NCI-H2029 treated with DMSO at 0.1 percent for 48 hours (cell line): ENCODE data around the gene LTO1.
"Not testable (repeated sequence)": the region's sequence is repeated elsewhere in the genome, so short reads cannot be mapped to it uniquely, and the experiment has no call there.

ENCODE experiments used
- DNase-seq: peaks from one replicate; lab custom pipeline; 2025; lab: John Stamatoyannopoulos, UW

LTO1 gene

GRCh38 chr11:69634590-69634989, 40.6 kb downstream of the LTO1 start:
- no peak for DNase-seq

GRCh38 chr11:69634069-69634468, 41.1 kb downstream of the LTO1 start:
- DNase-seq: no peak

GRCh38 chr11:69632900-69633299, 42.3 kb downstream of the LTO1 start:
- no peak for DNase-seq

GRCh38 chr11:69630424-69630823, 44.7 kb downstream of the LTO1 start:
- no peak for DNase-seq

GRCh38 chr11:69630017-69630416, 45.1 kb downstream of the LTO1 start:
- DNase-seq: no peak

- DNase-seq: no peak
Measured at GRCh38 chr11:69627551-69627950, 47.6 kb downstream of the LTO1 start.

- no peak for DNase-seq
Measured at GRCh38 chr11:69625476-69625875, 49.7 kb downstream of the LTO1 start.

- no peak for DNase-seq
Measured at GRCh38 chr11:69624293-69624692, 50.9 kb downstream of the LTO1 start.

- not testable (repeated sequence) for DNase-seq
Measured at GRCh38 chr11:69622097-69622681, 53.0 kb downstream of the LTO1 start.

GRCh38 chr11:69620683-69621290, 54.4 kb downstream of the LTO1 start:
- DNase-seq: no peak

GRCh38 chr11:69618237-69618636, 56.9 kb downstream of the LTO1 start:
- DNase-seq: no peak

- DNase-seq: no peak
Measured at GRCh38 chr11:69617682-69618081, 57.5 kb downstream of the LTO1 start.

GRCh38 chr11:69617220-69617619, 57.9 kb downstream of the LTO1 start:
- DNase-seq: no peak
